ENCODE results near the gene ZNF275.

- TF ChIP-seq, protein P1, sequence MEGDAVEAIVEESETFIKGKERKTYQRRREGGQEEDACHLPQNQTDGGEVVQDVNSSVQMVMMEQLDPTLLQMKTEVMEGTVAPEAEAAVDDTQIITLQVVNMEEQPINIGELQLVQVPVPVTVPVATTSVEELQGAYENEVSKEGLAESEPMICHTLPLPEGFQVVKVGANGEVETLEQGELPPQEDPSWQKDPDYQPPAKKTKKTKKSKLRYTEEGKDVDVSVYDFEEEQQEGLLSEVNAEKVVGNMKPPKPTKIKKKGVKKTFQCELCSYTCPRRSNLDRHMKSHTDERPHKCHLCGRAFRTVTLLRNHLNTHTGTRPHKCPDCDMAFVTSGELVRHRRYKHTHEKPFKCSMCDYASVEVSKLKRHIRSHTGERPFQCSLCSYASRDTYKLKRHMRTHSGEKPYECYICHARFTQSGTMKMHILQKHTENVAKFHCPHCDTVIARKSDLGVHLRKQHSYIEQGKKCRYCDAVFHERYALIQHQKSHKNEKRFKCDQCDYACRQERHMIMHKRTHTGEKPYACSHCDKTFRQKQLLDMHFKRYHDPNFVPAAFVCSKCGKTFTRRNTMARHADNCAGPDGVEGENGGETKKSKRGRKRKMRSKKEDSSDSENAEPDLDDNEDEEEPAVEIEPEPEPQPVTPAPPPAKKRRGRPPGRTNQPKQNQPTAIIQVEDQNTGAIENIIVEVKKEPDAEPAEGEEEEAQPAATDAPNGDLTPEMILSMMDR (IDR thresholded peaks at IDR 0.05) = no peak
- TF ChIP-seq POLR2AphosphoS5 (IDR thresholded peaks at IDR 0.05) = no peak
Observed at GRCh38 chrX:153321381-153322124, 12.4 kb upstream of the ZNF275 start, which contains the start of gene PNMA6F.
